NCI-H128 (cell line): Measurements from ENCODE around the gene ADAMTS2.

ENCODE experiments used
- DNase-seq: peaks from one replicate; lab custom pipeline; 2025; ENCODE audit not compliant: unreplicated experiment; lab: John Stamatoyannopoulos, UW

The ADAMTS2 gene

DNA sequence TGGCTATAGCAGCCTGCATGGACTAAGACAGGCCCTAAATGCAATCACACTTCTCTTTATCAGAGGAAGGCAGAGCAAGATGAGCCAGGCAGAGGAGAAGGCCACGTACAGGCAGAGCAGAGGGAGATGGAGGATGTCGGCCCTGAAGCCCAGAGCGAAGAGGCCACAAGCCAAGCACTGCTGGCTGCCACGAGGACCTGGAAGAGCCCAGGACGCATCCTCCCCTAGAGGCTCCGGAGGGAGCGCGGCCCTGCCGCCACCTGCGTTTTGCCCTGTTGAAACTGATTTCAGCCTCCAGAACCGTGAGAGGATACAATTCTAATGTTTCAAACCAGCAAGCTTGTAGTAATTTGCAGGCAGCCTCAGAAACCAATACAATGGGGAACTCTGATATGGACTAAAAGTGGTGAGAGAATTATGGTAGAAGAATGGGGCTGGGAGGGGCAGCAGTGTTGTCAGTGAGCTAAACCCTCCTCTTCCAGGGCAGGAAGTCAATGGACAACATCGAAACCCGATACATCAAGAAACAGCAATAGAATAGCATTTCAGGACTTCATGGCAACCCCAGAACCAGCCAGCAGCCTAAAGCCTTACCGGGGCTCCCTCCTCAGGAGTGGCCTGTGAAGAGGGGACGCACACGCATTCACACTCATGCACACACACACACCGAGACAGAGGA is 32.6 kb downstream of the ADAMTS2 start:
- DNase-seq = no peak

DNA sequence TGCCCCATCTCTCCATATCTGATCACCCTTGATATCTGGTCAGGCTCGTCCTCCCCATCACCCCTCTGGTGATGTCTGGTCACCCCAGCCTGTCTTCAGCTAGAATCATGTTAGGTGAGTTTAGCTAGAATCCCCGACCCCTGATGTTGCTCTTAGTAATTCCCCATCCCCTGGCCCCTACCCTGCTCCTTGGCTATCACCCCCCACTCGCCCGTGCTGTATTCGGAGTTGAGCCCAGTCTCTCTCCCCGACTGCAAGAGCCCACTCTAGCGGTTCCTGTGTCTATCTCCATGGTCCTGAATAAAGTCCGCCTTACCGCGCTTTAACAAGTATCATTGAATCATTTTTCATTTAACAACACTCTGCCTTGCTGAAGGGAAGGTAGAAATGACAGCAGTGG is 33.7 kb downstream of the ADAMTS2 start:
- DNase-seq = no peak

DNA sequence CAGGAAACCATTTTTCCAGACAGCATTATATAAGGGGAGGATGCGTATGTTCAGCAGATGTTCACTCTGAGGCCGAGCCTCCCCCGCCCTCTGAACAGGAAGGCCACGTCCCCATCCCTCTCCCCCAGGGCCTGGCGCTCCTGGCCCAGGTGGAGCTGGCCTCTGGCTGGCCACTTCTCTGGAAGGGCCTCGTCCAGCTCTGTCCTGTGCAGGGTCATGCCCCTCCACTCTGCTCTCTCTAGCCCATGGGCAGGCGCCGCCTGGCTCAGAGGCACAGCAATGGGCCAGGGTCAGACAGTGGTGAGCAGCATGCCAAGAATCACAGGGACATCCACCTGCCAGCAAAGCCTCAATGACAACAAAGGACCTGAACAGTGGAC is 34.2 kb downstream of the ADAMTS2 start:
- DNase-seq = no peak

DNA sequence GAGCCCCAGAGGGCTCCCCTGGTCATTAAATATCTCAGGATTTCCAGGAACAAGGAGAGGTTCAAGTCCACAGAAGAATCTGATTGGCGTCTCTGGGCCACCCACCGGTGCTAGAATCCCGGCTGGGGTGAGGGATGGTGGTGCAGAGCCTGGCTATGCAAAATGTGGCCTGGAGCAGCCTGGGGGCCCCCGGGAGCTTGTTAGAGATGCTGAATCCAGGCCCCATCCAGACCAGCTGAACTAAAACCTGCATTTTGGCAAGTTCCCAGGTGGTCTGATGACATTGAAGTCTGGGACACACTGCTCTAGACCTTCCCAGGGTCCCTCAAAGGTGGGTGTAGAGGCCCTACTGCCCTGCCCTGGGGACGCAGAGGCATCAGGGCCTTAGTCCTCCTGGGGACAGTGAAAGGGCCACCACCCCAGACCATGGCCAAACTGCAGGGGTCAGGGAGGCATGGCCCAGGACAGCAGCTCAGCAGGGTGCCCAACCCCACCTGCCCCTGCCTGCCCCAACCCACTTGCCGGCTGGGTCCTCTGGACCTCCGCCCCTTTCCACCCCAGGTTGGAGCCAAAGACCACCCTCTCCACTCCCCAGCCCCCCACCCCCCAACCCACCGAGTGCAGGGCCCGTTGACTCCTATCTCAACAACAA is 34.7 kb downstream of the ADAMTS2 start:
- no peak for DNase-seq

DNA sequence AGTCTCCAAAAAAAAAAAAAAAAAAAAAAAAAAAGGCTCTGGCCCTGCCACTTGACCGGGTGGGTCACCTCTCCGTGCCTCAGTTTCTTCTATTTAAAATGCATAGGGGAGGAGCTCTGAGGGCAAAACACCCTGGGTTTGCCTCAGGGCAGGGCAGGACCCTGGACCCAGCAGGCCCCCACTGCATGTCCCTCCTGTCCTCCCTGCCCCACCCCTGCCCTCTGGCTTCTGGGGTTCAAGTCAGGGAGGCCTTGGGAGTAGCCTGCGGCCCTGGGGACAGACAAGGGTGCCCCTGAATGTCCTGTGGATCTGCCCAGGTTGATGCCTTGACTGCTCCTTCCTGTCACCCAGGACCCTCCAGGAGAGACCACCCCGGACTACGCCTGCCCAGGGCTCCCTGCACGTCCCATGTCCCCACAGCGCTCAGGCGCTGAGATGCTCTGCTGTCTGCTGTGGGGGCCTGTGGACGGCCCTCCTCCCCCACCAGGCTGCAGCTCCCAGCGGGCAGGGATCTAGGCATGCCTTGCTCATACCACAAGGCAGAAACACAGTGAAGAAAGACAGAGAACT is 35.4 kb downstream of the ADAMTS2 start:
- DNase-seq = no peak

DNA sequence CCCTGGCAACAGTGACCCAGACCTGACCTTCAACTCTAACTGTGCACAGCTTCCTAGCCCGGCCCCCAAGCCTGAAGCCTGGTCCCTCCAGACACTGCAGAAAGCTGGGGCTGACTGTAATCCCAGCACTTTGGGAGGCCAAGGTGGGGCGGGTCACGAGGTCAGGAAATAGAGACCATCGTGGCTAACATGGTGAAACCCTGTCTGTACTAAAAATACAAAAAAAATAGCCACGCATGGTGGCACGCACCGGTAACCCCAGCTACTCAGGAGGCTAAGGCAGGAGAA is 35.9 kb downstream of the ADAMTS2 start:
- DNase-seq = no peak

DNA sequence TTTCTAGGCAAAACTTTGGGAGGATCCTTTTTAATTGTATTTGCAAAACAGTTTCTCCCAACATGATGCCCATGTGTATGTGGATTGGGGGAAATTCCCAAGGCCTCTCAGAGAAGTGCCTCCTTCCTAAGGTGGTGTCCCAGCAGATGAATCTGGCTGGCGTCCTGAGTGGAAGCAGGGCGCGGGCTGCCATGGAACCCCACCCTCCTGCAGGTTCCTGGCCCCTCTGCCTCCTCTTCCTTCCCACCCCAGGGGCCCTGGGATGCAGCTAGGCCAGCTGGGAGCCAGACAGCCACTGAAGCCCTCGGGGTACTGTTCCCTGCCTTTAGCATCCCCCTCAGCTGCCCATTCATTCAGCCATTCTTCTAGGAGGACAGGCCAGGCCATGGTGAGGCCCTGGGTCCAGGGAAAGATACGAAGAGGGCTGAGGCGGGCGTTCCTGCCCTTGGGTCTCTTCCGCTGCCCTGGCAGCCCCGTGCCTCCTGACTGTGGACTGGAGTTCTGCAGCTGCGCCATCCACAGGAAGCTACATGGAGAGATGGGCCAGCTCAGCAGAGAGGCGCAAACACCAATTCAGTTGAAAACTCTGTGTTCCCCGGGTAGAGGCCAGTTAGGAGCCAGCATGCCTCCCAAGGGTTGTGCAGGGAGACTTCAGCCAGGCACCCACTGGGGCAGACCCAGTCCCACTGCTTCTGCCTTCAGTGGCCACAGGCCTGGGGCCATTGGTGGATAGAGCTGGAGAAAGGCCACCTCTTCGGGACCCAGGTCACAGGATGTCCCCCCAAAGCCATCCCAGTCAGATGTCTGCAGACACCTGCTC is 36.5 kb downstream of the ADAMTS2 start:
- no peak for DNase-seq

DNA sequence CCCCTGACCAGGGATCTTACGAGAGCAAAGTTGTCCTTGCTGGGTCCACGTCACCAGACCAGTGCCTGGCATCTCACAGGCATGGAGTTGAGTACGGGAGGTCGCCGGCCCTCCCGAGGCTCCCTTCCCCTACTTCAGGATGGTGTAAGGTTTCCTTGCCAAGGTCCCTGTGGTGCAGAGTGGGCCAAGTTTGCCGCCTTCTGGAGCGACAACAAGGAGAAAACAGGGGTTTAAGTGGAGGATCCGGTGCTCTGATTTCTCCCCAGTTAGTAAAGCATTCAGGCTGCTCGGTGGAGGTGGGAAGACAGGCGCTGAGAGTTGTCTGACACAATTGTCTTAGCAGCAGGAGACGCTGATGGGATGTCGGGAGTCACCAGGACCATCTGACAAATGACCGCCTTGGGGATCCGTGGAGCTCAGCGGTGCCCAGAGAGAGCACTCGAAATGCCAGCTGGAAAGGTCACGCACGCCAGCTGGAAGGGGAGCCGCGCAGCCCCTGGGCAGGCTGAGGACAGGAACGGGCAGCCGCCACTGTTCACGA is 37.3 kb downstream of the ADAMTS2 start:
- no peak for DNase-seq

DNA sequence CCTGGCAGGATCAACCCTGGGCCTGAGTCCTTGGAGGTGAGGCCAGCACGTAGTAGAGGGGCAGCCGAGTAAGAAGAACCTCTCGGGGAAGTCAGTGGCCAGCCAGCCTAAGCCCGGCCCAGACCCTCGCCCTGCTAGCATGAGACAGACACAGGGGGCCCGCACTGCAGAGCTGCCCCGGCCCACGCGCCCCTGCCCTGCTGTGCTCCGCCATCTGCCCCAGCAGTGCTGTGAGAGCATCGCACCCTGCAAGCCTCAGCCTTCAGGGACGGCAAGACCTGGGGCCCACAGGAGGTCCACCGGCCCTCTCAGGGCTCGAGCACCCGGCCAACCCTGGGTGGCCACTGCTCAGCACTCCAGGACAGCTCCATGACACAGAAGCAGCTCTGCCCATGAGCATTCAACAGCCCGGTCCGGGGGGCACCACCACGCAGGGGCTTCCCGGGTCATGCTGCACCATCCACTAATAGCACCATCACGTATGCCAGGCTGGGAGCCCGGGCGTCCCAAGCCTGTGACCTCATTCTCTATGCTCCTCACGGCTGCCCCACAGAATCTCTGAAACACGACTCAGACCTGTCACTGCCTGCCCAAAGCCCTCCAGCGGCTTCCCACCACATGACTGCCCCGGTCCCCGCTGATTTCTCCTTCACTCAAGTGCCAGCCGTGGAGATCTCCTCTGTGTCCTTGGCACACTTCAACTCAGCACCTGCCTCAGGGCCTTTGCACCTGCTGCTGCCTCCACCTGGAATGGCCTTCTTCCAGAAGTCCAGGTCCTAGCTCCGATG is 38.1 kb downstream of the ADAMTS2 start:
- no peak for DNase-seq

DNA sequence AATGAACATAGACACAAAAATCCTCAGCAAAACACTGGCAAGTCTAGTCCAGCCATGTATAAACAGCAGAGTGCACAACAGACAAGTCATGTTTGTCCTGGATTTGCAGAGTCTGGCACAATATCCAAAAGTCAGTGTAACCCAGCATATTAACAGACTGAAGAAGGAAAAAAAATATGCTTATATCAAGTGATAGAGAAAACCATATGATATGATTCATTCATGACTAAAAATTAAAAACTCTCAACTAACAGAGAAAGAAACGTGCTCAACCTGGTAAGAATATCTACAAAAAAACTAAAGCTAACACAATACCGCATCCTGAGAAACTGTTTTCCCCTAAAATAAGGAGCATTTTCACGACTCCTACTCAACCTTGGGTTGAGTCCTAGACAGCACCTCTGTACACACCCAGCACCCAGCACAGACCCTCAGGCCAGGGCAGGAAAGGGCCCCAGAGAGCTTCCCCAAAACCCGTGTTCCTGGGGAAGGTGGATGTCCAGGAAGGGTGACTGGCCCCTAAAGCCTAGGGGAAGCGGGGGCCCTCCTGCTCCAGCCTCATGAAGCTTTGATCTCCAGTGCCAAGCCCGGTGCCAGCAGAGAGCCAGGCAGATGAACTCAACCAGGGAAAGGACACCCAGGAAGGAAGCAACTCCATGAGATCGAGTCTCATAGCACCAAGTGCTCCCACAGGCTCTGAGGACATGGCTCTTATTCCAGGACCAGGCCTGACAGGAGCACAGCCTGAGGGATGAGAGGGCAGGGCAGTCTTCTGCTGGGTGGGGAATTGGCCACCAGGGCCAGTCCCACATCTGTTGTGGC is 38.9 kb downstream of the ADAMTS2 start:
- DNase-seq = no peak

DNA sequence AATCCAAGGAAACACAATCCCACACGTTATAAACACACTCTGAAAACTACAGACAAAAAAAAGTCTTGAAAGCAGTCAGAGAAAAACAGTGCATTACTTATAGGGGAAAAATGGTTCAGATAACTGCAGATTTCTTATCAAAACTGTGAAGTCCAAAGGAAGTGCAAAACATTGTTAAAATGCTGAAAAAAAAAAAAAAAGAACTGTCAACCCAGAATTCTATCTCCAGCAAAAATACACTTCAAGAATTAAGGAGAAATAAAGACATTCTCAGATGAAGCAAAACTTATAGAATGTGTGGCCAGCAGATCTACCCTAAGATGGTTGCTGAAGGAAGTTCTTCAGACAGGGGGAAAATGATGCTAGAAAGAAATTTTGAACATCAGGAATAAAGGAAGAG is 40.4 kb downstream of the ADAMTS2 start:
- DNase-seq = no peak

DNA sequence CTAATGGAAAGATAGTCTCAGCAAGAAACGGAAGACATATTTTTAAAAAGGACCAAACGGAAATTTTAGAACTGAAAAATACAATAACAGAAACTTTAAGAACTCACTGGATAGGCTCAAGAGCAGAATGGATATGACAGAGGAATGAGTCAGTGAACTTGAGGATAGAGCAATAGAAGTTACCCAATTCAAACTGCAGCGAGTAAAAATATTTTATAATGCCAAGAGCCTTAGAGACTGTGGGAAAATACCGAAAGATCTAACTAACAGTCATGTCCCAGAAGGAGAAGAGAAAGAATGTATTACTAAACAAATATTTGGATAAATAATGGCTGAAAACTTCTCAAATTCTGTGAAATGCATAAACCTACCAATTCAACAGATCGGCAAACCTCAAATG is 40.8 kb downstream of the ADAMTS2 start:
- no peak for DNase-seq

DNA sequence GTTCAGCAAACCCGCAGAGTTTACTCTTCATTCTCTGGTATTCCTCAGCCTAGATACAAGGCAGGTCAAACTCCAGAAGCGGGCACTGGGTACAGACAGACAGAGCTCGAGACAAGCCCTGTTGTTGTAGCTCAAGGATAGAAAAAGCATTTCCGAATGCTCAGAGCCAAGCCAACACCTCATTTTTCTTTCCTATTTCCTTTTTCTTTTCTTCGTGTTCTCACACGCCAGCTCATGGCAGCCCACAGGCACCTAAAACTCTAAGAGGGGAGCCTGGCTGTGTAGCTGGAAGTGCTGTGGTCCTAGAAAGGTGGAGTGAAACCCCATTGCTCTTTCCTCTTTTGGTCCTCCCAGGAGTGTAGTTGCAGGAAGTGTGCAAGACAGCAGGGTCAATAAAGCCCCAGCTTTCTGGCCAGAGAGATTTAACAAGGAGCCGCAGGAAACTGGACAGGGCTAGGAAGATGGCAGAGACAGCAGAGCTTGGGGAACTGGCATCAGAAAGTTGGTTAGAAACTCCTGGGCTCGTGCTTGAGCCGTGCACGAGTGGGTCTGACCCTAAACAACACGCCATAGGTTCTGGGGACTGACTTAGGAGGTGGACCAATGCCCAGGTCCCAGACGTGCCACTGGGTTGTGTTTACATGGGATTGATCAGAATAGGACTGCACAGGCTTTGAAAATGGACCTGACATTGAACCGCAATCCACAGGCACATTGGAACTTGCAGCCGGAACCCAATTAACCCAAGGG is 41.6 kb downstream of the ADAMTS2 start:
- no peak for DNase-seq

DNA sequence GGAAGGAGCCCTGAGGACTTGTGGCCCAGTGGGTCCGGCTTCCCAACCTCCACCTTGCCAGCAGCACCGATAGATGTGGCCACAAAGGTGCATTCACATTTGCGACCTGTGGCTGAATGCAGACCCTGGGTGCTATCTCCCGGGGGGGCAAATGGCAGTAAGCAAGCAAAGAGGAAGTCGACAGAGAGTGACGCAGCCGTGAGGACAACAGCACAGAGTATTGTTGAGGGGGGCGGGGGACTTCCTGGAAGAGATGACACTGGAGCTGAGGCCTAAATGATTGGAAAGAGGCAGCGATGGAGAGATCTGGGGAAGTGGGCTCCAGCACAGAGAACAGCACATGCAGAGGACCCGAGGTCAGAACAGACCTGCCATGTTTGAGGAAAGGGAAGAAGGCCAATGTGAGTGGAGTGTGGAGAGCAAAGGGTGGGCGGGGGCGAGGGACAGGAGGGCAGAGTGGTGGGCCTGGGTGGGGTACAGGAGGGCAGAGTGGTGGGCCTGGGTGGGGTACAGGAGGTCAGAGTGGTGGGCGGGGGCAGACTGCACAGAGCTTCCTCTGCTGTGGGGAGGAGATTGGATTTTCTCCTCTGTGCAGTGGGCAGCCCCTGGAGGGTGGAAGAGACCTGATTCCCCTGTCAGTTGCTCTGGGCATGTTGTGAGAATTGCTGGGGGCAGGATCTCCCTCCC is 42.6 kb downstream of the ADAMTS2 start:
- DNase-seq = no peak

DNA sequence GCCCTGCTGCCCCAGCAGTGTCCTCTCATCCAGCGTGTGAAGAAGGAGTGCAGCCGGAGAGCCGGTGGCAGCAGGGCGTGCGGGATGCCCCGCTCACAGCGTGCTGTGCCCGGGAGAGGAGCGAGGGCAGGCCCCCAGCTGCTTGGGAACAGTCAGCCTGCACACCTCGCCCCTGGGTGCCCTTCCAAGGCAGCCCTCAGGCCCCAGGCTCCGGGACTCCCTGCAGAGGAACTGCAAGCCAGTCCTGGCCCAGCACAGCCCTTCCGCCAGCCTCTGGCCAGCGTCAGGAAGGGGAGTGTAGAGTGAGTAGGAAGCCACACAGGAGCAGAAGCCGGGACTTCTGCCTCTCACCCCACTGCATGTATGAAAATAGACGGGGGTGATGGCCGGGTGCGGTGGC is 43.5 kb downstream of the ADAMTS2 start:
- no peak for DNase-seq

DNA sequence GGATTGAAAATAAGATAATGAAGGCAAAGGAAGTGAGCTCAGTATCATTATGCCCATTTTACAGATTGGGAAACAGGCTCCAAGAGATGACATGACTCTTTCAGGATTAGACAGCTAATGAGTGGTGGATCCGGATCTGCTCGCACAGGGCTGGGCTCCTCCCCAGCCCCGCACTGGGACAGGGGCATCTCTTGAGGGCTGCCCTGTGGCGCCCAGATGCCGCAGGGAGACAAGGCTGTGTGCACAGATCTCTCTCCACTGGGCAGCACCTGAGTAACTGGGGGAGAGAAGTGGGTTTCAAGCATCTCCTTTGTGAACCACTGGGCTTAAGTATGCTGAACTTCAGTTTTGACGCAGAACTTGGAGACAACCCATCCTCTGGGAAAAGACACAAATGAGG is 43.9 kb downstream of the ADAMTS2 start:
- no peak for DNase-seq

DNA sequence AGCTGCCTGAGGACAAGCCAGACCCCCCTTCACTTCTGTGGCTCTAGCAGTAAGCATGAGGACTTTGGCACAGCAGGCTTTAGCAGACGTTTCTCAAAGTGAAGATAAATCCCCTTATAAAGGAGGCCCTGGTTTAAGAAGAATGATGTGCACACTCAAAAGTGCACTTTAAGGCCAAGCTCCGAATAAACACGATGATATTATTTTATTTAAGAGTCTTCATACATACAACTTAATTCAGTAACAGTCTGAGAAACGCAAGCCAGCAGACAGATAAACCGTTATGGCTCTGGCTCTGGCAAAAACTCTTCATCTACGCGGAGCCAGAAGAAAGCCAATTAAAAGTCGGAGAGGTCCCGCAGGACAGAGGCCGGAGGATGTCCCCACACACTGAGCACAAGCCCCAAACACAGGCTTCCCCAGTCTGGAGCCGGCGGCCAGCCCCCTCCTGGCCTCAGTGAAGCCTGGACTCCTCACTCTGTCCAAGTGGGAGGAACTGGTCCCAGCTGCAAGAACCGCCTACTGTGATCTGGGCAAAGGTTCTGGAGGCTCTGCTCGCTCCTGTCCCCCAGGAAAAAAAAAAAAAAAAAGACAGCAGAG is 44.6 kb downstream of the ADAMTS2 start:
- no peak for DNase-seq

DNA sequence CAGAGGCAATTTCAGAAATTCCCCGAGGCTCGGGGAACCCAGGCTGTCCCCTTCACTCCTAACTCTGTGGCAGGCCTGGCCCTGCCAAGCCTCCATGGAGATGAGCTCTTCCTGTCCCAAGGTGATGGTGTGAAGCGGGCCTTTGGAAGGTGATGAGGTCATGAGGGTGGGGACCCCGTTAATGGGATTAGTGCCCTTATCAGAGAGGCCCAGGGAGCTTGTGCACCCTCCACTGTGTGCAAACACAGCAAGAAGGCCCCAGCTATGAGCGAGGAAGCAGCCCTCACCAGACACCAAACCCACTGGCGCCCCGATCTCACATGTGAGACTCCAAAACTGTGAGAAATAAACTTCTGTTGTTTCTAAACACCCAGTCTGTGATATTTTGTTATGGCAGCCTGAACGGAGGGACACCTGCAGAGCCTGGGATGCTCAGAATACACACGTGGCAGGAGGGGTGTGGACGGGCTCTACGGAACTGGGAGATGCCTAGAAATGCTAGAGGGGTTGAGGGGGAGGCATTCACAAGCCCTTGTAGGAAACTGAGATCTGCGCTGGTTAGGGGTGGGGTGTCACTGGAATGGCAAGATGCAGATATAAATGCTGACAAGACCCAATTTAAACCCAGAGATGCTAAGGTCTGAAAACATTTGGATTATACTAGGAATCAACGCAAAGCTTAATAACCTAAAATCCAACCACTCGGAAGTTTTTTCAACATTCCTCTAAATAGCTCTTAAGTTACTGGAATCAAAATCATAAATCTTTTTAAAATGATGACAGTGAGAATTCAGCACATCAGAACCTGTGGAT is 46.9 kb downstream of the ADAMTS2 start:
- DNase-seq = no peak
